GM21786 (cell line): Measurements from ENCODE around the gene CCDC3.
"Not testable (repeated sequence)": the region's sequence is repeated elsewhere in the genome, so short reads cannot be mapped to it uniquely, and the experiment has no call there.

Experiments used
- ATAC-seq: cut with Tn5 transposase; IDR thresholded peaks from one replicate; pipeline ENCODE4 v1.9.1; 2021; ENCODE audit not compliant: unreplicated experiment

CCDC3 gene

DNA sequence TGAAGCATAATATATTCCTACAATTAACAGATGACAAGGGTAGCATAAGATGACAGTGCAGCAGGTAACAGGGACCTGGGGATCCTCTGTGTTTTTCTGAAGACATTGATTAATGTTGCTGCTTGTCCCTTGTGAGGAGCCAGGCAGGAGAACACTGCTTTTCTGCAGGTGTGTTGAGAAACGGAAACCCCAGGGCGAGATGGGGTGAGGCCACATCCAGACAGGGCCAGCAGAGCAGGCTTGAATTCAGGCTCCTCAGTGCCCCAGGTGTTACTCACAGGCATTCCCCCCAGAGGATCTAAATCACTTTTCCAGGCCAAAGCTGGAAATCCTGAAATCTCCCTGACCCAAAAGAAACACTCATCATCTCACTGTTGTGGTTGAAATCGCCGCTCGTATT lies 105.3 kb downstream of the CCDC3 start:
- no peak for ATAC-seq

DNA sequence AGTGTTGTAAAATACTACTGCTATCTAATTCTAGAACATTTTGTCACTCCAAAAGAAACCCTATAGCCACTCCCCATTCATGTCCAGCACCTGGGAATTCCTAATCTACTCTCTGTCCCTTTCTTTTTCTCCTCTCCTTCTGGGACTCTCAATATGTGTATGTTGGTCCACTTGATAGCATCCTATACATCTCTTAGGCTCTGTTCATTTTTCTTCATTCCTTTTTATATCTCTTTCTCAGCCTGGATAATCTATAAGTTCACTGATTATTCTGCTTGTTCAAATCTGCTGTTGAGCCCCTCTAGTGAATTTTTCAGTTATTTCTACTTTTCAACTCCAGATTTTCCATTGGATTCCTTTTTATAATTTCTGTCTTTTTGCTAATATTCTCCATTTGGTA lies 108.6 kb downstream of the CCDC3 start:
- ATAC-seq = no peak

DNA sequence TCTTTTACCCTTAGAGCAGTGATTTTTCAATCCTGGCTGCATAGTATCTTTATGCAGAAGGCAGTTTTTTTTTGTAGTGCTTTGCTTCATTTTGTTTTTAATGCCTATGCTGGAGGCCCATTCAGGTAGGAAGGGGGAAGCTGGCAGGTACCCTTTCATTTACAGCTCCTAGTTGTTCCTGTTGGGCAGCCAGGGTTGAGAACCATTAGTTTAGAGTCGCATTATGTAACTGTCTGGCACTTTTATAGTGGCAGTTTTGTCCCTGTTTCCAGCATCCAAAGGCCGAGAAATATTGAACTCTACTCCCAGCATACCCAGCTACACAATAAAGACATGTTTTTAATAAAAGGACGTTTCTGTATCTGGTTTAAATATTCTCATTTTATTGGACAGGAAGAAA lies 110.6 kb downstream of the CCDC3 start:
- no peak for ATAC-seq

DNA sequence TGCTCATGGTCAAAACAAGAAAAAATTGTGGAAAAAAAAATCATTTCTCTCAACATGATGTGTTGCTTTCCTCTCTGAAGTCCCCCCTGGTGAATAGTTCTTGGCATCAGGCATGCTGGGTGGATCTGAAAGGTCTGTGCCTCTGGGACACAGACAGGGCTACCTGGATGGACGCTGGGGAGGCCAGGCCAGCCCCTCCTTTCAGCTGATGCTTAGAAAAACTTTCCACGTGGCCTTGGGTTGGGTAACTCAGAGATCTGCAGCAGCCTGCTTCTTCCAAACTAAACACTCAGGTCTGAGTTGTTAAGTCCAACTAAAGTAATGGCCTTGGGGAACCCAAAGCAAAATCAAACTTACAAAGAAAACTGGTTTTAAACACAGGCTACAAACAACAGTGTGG lies 113.0 kb downstream of the CCDC3 start:
- no peak for ATAC-seq

DNA sequence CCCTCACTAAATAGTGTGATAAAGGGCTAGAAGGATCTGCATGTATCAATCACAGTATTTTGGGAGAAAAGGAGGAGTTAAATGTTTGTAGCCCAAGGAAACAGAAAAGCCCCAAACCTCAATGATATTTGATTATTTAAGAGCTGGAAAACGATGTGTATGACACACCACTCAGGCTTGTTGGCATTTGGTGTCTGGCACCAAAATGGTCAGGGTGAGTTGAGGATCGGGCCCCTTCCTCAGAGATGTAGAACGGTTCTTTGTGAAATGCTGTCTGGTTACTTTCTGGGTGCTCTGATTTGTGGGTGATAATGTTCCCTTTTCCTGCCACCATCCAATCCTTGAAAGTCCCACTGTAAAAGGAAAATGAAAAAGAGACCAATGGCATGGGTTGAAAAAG lies 113.7 kb downstream of the CCDC3 start:
- no peak for ATAC-seq

DNA sequence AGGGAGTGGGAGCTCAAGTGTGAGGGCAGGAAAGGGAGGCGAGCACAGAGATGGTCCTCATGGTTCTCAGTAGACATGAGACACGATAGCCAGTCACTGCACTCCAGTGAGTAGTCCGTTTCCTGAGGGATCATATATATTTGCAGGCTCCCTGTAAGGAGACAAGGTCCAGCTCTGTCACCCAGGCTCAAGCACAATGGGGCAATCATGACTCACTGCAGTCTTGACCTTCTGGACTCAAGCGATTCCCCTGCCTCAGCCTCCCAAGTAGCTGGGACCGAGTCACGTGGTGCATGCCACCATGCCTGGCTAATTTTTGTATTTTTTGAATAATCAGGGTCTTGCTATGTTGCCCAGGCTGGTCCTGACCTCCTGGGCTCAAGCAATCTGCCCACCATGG lies 116.7 kb downstream of the CCDC3 start:
- no peak for ATAC-seq

DNA sequence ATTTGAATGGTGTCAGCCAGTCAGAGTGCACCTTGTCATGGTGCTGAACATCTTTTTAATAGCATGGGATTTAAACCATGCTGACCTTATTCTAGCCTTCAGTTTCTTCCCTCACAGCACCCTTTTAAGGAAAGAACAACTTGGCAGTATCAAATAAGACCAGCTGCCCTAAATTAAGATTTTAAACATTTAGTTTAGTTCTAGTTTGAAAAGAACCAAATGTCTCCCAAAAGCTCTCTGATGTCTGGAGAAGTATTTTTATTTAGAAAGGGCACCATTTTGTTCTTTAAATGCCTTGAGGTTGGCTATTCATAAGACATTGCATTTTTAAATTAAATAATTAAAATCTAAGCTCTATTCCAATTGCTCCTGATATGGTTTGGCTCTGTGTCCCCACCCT lies 121.1 kb downstream of the CCDC3 start:
- ATAC-seq = no peak

DNA sequence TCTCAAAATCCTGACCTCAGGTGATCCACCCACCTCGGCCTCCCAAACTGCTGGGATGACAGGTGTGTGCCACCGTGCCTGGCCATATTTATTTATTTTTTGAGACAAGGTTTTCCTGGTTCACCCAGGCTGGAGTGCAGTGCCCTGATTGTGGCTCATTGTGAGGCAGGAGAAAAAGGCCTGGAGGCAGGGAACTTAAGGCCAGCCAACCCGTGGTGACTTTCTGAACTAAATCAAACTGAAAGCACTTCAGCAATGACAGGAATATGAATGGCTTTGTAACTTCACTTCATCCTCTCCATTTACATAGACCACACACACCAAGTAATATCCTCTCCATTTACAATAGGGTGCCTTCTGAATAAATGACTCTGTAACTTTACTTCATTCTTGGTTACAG lies 124.4 kb downstream of the CCDC3 start:
- no peak for ATAC-seq

DNA sequence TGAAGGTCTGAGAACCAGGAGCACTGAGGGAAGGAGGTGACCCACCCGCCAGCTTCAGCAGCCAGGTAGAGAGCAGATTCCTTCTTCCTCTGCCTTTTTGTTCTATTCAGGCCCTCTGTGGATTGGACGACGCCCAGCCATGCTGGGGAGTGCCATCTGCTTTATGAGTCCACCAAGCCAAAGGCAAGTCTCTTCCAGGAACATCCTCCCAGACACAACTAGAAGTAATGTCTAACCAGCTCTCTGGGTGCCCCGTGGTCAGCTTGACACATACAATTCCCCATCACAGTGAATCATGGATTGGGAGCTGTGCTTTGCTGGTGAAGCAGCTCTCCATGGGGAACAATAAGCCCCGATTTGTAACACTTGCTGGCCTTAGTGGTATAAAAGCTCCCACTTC lies 125.2 kb downstream of the CCDC3 start:
- ATAC-seq = no peak

DNA sequence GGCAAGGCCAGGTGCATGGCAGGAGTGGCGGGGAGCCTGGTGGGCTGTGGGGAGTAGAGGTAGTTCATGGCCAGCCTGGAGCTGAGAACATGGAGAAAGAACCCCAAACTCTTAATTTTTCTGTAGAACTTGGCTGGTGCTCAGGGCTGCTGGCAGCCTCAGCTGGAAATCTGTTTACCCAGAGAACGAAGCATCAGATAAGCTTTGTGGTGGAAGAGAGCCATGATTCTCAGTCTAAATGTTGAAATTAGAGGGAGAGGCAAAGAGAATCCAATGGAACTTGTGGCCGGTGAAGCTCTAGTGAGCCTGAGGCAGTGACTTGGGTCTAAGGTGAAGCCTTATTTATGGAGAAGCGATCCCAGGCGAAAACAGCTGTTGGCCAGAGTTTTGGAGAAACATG lies 126.4 kb downstream of the CCDC3 start:
- no peak for ATAC-seq

DNA sequence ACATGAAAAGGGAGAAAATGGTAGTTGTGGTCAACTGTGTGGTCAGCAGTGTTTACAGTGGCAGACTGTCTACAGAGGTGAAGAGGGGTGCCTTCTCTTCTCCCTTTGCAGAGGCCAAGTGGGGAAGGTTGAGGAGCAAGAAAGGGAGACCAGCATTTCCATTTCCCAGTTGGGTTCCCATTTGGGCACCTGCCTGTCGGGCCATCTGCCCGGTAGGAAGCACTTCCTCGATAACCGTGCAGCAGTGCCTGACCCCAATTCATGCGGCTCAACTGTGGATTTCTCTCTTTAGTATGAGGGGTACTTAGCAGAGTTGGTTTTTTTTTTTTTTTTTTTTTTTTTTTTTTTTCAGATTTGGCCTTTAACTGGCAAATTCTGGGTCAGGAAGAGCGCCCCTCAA lies 127.0 kb downstream of the CCDC3 start:
- no peak for ATAC-seq

DNA sequence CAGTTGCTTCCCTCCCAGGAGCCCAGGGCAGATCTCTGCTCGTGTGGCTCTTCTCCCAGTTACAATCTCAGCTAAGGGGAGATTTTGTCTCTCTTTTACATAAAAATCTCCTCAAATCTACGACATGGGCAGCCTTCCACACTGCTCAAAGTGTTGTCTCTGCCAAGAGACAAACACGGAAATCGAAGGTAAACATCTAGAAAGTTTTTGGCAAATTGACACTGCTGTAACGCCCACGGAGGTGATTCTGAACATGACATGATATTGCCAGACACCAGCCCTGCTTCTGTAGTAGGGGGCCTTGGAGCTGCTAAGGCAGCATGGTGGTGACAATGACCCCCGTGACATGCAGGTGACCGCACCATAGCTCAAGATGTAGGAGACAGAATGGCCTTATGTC lies 128.3 kb downstream of the CCDC3 start:
- ATAC-seq = no peak

DNA sequence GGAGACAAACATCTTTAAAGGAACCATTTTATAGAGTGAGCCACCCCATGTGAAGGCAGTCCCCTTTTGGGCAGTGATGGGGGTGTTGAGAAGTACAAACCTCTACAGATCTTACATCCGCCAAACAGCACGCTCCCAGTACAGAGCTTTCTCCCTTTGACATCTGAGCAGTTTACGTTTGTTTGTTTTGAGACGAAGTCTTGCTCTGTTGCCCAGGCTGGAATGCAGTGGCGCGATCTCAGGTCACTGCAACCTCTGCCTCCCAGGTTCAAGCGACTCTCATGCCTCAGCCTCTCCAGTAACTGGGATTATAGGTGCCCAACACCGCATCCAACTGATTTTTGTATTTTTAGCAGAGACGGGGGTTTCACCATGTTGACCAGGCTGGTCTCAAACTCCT lies 128.9 kb downstream of the CCDC3 start:
- ATAC-seq = no peak

DNA sequence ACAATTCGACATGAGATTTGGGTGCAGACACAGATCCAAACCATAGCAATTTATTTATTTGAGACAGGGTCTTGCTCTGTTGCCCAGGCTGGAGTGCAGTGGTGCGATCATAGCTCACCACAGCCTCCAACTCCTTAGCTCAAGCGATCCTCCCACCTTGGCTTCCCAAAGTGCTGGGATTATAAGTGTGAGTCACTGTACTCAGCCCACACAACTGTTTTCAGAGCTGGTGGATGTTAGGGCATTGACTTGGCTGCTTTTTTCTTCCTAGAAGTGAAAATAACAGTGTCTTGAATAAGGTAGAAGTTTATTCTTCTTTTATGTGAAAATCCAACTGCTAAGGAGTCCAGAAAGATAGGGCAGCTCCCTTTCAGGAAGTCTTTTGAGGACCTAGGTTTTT lies 132.1 kb downstream of the CCDC3 start:
- ATAC-seq = no peak

DNA sequence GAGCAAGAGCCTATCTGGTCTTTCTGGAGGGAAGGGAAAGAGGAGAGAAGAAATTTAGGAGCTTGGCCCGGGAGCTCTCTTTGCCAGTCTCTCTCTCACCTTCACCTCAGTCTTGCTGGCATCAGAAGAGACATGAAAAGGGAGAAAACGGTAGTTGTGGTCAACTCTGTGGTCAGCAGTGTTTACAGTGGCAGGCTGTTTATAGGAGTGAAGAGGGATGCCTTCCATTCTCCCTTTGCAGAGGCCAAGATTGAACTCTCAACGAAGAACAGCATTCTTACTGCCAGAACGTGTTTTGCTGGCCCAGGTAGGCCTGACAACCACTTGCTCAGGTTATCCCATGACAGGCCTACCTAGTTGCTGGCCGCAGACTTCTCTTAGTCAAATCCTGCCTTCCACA lies 133.3 kb downstream of the CCDC3 start:
- ATAC-seq = no peak

DNA sequence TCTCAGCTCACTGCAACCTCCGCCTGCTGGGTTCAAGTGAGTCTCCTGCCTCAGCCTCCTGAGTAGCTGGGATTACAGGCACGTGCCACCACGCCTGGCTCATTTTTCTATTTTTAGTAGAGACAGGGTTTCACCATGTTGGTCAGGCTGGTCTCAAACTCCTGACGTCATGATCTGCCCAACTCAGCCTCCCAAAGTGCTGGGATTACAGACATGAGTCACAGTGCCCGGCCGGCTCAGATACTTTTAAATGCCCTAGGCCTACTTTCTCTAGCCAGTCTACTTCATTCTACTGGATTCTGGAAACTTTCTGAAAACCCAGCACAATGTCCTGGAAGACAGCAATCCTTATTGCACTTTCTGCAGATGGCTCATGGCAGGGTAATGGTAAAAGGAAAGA lies 136.0 kb downstream of the CCDC3 start:
- ATAC-seq = not testable (repeated sequence)

DNA sequence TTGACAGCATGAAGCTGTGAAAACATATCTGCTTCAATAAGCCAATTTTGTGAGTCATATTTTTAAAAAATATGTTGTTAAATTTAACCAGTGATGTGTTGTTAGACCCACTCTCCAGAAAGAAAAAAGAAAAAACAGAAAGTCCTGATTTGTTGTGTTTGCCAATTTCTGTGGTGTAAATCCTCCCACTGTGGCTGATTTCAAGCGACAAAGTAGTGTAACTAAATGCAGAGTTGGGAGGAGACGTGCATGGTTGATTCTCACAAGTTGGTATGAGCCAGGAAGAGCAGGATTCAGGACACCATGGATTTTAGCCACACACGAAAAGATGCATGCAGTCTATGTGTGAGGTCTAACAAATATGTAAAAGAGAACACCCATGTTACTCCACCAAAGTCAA lies 139.1 kb downstream of the CCDC3 start:
- no peak for ATAC-seq

DNA sequence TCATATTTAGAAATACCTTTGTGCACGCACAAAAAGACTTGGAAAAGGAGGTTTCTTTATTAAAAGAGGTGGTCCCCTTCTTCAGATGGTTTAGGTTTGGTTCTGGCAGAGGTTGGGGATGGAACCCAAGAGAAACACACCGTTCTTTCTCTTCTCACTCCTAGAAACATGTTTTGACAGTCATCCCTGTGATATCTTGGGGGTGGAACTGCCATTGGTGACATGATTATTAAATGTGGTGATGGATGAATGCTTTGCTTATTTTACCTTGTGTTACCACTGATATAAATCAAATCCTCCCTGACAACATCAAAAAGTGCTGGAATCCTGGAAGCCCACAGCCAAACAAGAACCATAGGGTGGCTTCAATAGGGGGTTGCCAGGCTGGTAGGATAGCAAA lies 146.5 kb downstream of the CCDC3 start:
- no peak for ATAC-seq

DNA sequence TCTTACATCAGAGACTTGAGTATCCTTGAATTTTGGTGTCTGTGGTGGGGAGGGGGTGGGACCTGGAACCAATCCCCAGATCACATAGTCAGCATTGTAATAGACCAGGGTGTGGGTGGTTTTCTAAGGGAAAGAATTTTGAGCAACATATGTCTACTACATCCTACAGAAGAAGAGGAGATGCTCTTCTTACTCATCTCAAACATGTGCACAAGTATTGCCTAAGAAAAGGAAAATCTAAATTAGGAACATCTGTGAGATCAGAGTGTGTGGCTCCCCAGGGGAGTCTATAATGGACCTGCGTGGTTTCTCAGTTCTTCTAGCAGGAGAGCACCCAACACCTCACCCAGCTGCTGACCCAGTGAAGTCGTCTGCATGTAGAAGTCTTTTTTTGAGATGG lies 148.8 kb downstream of the CCDC3 start:
- ATAC-seq = no peak

DNA sequence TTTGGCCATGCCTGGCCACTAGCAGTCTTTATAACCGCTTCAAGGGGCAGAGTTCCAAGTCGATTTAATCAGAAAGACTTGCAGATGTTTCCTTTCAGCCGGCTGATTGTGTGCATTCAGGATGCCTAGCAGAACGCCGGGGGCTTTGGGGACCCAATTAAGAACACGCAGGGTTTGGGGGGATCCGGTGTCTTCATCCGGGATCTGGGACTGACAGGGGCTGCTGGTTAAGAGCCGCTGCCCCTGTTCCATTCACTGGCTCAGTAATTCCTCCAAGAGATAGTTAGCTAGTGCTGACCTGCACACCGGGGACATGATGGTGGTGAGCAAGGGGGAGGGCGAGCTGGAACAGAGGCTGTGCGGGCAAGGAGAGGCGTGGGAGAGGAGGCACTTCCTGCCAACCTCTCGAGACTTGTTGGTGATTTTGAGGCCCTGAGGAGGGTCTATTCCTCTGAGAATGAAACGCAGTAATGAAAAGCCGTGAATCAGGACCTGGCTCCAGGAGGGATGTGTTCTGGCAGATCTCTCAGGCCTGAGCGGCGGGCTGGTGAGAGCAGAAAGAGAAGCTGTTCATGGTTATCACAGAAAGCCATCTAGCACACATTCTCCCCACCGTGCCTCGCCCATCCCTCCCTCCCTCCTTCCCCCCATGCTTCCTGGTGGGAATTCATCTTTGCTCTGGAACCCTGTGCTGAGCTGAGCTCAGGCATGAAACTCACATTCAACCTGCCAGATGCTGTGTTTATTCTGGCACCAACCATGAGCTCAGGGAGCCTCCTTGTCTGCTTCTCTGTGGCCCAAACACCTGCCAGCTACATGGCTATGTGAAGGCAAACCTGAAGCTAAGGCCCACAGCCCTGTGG lies 152.0 kb downstream of the CCDC3 start:
- ATAC-seq = no peak

DNA sequence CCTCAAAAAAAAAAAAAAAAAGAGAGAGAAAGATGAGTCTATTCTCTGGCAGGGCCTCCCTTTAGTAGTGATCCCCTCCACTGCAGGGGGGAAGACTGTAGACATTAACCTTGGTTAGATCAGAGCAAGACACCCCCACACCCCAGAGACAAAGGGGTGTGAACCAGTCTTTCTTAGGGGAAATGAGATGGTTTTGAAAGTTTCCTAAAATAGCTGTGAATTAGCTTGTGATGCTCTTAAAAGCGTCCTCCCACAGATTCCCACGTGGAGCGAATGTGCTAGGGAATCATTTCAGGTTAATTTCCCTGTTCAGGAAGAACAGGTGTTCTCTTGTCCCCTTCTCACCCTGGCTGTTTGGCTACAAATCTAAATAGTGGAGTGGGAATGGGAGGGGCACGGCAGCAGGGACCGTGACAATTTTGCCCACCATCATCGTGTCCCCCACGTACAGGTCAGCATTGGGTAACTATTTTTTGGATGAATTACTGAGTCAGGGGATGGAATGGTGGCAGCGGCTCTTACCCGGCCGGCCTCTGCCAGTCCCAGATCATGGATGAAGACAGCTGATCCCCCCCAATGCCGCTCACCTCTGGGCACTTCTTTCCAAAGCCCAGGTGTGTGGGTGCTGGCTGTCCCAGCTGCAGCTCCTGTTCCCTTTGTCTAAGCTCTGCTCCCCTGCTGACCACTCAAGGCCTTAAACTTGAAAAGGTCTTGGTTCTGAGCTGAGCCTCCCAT lies 152.9 kb downstream of the CCDC3 start:
- ATAC-seq = no peak

DNA sequence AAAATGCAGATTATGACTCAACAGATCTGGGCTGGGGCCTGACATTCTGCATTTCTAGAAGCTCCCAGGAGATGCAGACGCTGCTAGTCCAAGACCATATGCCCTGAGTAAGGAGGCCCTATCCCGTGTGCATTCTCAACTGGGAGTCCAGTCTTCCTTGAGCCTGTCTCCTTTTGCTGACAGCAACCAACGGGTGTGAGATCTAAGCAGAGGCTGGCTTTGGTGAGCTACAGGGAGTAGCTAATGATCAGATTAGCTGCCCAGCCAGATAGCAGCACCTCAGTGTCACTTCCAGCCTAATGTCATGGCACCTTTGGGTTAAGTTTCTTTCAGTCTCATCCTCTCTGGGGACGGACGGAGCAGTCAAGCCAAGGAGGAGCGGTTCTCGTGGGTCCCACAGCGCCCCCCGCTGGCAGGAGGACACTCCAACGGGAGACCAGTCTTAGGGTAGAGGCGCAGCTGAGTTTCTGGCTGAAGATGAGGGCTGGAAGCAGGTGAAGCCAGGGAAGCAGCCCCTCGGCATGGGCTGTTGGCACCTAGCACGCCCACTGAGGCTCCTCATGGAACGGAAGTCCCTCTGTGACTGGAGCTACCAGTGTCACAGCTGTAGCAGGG lies 154.0 kb downstream of the CCDC3 start:
- no peak for ATAC-seq
